H1 (cell line): ENCODE data around the gene IGFBP4.

Experiments used
- ATF3 ChIP-seq: IDR thresholded peaks from 2 replicates; pipeline ENCODE4 v1.6.1; 2011; ENCODE audit warnings: low read depth, mild to moderate bottlenecking, low read length; ENCODE audit not compliant: insufficient read depth
- CREB1 ChIP-seq: IDR thresholded peaks from 2 replicates; pipeline ENCODE4 v1.6.1; 2012; ENCODE audit warnings: inconsistent platforms
- JUN ChIP-seq: IDR thresholded peaks from 2 replicates; pipeline ENCODE4 v1.6.1; 2011; ENCODE audit warnings: low read depth, mild to moderate bottlenecking, improper control_type of control experiment, low read length
- JUND ChIP-seq: IDR thresholded peaks from 2 replicates; pipeline ENCODE4 v1.6.1; 2011; ENCODE audit warnings: mild to moderate bottlenecking, improper control_type of control experiment, low read length
- KDM5A ChIP-seq: fragments of 200-600 bp; IDR thresholded peaks from 2 replicates; pipeline ENCODE4 v1.7.1; 2012; ENCODE audit warnings: mild to moderate bottlenecking, low read length, inconsistent platforms, mixed read lengths
- RAD21 ChIP-seq, 2 experiments: IDR thresholded peaks in 1 of 2; conservative IDR thresholded peaks in 1 of 2; 2 replicates each; pipeline ENCODE4 v1.6.1; 2011; ENCODE audit warnings: low read depth in 2 of 2, low read length in 2 of 2, improper control_type of control experiment in 1 of 2, inconsistent platforms in 1 of 2, mild to moderate bottlenecking in 1 of 2, moderate library complexity in 1 of 2
- RFX5 ChIP-seq: IDR thresholded peaks from 2 replicates; pipeline ENCODE4 v1.6.1; 2011; ENCODE audit warnings: low read depth, low read length, improper control_type of control experiment, borderline replicate concordance
- TAF7 ChIP-seq: optimal IDR thresholded peaks from 2 replicates; pipeline ENCODE3; 2011; ENCODE audit warnings: low read depth, mild to moderate bottlenecking, inconsistent platforms, low read length, moderate library complexity, borderline replicate concordance
- TEAD4 ChIP-seq: IDR thresholded peaks from 2 replicates; pipeline ENCODE4 v1.6.1; 2012; ENCODE audit warnings: low read depth, low read length, inconsistent platforms, mixed read lengths
- TF ChIP-seq, protein P1 (sequence below), 3 experiments: IDR thresholded peaks; 1 replicate in 2 of 3; 2 replicates in 1 of 3; pipeline versions ENCODE4 v1.5.1 to v1.6.1; 2011; ENCODE audit warnings: low read length in 3 of 3, mild to moderate bottlenecking in 3 of 3, inconsistent platforms in 2 of 3, low read depth in 1 of 3, moderate library complexity in 1 of 3; ENCODE audit not compliant: insufficient read depth in 1 of 3; ENCODE audit errors: control extremely low read depth in 1 of 3

DNA sequence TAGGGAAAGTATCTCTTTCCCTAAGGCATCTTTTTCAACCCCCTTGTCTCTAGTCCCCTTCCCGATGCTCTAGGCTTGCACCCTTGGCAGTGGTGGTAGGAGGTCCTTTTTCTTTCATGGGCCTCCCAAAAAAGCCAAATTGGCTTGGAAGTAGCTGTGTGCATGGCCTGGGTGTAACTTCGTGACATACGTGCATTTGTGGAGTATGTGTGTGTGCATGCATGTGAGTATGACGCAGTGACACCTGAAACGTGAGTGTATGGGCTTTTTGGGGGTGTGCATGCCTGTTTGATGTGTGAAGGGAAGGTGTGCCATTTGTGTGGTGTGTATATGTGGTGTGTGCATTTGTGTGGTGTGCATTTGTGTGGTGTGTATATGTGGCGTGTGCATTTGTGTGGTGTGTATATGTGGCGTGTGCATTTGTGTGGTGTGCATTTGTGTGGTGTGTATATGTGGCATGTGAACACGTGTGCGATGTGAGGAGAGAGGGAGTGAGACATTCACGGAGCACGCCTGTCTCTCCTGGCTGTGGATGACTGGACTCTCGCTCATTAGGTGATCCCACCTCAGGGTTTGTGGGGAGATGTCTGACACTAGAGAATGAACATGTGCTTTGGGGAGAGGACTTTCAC lies 15.7 kb downstream of the IGFBP4 start:
- TF ChIP-seq TAF7 (no peak), JUN (no peak), RAD21 (IDR thresholded peaks at IDR 0.05 in 1 of 2, conservative IDR thresholded peaks at IDR 0.05 in 1 of 2; ENCODE audit: low read depth in 2 of 2, low read length in 2 of 2) (no peak), CREB1 (no peak), ATF3 (no peak), RFX5 (no peak), TEAD4 (no peak), JUND (no peak), KDM5A (no peak)
- TF ChIP-seq, protein P1, sequence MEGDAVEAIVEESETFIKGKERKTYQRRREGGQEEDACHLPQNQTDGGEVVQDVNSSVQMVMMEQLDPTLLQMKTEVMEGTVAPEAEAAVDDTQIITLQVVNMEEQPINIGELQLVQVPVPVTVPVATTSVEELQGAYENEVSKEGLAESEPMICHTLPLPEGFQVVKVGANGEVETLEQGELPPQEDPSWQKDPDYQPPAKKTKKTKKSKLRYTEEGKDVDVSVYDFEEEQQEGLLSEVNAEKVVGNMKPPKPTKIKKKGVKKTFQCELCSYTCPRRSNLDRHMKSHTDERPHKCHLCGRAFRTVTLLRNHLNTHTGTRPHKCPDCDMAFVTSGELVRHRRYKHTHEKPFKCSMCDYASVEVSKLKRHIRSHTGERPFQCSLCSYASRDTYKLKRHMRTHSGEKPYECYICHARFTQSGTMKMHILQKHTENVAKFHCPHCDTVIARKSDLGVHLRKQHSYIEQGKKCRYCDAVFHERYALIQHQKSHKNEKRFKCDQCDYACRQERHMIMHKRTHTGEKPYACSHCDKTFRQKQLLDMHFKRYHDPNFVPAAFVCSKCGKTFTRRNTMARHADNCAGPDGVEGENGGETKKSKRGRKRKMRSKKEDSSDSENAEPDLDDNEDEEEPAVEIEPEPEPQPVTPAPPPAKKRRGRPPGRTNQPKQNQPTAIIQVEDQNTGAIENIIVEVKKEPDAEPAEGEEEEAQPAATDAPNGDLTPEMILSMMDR (IDR thresholded peaks at IDR 0.05; ENCODE audit: control extremely low read depth in 1 of 3, insufficient read depth in 1 of 3, low read depth in 1 of 3, low read length in 3 of 3): no peak
